ENCODE measurements around the gene LRP5.

DNA sequence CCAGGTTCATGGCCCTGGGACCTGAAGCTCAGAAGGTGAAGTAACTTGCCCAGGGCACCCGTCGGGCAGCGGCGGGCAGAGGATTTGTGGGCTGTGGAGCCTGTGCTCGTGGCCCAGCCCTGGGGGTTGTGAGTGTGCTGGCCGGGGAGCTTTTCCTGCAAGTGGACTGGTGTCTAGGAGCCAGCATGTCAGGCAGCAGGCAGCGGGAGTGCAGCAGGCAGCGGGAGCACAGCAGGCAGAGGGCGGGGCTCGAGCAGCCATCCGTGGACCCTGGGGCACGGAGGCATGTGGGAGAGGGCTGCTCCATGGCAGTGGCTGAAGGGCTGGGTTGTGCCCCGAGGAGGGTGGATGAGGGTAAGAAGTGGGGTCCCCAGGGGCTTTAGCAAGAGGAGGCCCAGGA lies 75.4 kb downstream of the LRP5 start:
- TF ChIP-seq, protein P1, sequence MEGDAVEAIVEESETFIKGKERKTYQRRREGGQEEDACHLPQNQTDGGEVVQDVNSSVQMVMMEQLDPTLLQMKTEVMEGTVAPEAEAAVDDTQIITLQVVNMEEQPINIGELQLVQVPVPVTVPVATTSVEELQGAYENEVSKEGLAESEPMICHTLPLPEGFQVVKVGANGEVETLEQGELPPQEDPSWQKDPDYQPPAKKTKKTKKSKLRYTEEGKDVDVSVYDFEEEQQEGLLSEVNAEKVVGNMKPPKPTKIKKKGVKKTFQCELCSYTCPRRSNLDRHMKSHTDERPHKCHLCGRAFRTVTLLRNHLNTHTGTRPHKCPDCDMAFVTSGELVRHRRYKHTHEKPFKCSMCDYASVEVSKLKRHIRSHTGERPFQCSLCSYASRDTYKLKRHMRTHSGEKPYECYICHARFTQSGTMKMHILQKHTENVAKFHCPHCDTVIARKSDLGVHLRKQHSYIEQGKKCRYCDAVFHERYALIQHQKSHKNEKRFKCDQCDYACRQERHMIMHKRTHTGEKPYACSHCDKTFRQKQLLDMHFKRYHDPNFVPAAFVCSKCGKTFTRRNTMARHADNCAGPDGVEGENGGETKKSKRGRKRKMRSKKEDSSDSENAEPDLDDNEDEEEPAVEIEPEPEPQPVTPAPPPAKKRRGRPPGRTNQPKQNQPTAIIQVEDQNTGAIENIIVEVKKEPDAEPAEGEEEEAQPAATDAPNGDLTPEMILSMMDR (IDR thresholded peaks at IDR 0.05): no peak
- TF ChIP-seq POLR2A (IDR thresholded peaks at IDR 0.05) (no peak), EP300 (IDR thresholded peaks at IDR 0.05) (no peak)

Data from gastroesophageal sphincter (tissue), 3 donors.